NCI-H2107 treated with DMSO at 0.1 percent for 48 hours (cell line): ENCODE results near the gene TXNDC5.

ENCODE experiments used
- DNase-seq: peaks from one replicate; lab custom pipeline; 2025; ENCODE audit not compliant: unreplicated experiment; lab: John Stamatoyannopoulos, UW

Gene TXNDC5

DNA sequence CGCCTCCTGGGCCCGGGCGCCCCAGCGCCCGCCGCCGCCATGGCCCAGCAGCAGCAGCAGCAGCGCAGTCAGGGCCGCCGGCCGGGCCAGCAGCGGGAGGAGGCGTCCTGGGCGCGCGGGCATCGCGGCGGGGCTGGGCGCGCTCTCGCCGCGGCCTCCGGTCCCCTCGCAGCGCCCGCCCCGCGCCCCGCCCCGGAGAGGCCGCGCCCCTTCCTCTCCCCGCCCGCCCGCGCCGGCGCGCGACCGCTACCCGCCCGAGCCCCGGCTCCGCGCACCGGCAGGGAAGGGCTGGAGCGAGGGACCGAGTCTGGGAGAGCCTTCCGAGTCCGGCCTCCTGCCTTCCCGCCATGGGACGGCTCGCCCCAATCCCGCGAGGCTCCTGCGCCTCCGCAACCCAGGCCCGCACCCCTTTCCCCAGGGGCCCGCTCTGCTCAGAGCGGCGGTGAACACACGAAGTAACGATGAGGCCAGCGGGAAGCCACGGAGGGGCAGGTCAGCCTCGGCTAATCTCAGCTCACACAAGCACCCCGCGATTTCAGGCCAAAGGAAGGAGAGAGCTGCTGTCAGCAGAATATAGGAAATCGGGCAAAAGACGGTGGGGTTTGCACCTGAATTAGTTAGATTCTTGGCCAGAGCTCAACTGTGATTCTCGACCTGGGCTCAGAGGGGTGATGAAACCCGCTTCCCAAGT is at the start of gene TXNDC5:
TSS of gene TXNDC5 (minus strand) at position 135 of the 691 bp plus-strand sequence. CDS start at position 123, 12 bp downstream.
- DNase-seq = no peak

DNA sequence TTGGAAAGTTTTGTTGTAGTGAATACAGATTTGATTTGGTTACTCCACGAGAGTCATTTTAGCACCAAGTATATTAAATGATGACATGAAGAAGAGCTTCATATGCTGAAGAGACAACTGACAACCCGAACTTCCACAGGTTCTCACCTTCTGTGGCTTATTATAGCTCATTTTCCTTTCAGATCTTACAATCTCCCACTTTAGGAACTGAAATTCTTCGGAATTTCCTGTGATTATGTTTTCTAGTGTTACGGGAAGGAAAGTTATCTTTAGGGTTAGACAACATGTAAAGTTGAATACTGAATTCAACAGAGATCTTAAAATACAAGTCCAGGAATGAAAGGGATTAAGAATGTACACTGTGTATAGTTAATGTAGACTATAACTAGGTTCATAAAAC is 49.6 kb upstream of the TXNDC5 start:
- no peak for DNase-seq

GRCh38 chr6:7959453-7959852 is 48.9 kb upstream of the TXNDC5 start:
- DNase-seq = no peak

DNA sequence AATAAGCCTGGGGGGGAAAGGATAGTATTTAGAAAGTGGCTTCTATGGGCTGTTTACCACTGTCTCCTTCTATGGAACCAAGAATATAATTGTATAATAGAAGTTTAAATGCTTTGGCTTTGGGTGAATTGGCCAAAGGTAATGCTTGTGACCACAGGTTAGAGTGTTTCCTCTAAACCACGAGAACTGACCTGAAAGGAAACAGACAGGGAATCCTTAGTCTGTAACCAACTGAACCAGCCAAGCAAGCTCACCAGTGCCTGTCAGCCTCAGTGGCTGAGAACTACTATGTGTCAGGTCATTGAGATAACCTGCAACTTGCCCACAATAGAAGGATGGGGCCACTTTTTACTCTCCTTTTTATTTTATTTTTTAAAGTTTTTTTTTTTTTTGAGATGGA is 47.9 kb upstream of the TXNDC5 start:
- no peak for DNase-seq

DNA sequence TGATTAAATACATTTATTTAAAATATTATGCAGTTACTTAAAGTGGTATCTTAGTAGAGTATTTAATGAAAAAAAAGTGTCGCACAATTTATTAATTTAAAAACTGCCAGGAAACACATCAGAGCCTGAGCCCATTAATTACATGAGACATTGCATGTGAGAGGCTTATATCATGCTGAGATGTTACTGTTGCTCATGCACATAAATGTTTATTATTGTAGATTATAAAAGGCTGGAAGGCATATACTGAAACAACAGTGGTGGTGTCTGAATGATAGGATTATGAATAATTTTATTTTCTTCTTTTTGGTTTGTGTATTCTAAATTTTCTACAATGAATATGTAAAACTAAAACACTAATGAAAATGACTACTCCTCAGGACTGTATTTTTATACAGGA is 45.7 kb upstream of the TXNDC5 start:
- DNase-seq = no peak

DNA sequence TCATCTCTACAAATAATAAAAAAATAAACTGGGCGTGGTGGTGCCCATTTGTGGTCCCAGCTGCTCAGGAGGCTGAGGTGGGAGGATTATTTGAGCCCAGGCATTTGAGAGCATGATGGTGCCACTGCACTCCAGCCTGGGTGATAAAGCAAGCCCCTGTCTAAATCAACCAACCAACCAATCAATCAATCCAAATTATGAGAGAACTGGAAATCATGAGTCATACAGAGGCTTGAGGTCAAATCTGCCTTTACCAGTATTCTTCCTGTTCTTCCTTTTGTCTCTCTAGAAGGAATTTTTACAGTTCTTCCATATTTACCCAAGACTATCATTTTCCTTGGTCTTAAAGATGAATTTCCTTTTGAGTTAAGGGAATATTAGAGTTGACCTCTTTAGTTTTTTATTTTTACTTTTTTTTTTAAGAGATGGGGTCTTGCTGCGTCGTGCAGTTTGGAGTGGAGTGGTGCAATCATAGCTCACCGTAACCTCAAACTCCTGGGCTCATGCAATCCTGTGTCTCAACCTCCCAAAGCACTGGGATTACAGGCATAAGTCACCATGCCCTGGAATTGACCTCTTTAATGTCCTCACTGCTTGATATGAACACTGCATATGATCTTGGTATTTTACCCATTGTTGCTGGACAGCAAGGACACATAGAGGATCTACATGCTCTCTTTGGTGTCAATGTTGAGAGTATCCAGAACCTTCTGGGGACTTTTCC is 44.1 kb upstream of the TXNDC5 start:
- no peak for DNase-seq

DNA sequence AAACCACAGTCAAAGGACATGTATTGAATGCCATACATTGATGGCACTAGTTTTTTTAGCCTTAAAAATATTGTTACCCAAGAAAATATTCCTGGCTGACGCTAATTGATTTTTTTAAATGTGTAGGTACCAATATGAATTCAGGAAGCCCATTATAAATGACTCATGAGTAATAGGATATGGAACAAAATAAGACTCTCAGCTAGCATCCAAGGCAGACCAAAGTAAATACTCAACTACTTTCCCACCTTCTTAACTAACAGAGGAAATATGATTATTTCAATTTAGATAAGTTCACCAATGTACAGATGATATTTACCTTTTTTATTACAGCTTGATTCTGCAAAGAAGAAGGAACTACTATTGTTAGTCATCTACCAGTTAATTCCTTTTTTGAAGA is 43.2 kb upstream of the TXNDC5 start:
- DNase-seq = no peak

DNA sequence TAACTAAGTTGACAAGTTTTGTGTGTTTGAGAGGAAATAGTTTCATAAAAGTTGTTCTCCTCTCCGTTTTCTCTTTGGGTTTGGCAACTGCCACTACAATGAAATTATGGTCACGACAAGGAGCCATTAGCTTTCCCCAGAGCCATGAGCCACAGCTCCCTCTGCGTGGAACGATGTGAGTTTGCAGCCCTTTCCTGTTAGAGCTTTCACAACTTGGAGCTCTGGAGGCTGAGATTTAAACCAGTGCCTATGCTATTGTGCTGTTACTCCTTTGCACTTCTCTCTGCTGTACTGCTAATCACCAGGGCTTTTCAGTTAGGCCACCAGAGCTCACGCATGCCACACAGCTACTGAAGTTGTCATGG is 29.3 kb upstream of the TXNDC5 start:
- DNase-seq = no peak

DNA sequence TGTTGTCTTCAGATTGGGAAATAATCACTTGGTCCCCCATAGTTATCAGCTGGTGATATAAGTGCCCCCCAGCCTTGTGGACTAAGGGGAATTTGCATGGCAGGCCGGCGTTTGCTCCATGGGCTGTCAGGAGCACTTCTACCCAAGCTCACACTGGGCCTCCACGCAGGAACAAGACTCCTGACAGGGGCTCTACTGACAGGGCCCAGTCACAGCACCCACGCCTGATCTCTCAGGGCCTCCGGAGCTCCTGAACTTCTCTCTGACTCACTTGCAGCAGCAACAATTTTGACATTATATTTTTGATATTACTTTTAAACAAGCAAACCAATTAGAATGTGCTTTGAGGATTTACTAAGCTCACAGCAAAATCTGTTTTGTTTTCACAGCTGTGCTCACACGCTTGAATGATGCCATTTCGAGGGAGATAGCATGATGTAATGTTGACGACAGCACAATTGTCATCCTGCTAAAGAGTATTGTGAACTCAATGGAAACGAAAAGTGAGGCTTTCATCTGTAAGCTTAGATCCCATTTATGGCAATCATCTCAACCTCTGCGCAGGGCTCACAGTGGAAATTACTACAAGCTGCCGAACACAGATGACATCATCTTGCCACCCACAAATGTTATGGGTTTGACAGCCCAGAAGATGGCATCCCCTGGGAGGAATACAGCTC is 28.7 kb upstream of the TXNDC5 start:
- DNase-seq = no peak

- DNase-seq = no peak
Observed at GRCh38 chr6:7938562-7939183, 28.1 kb upstream of the TXNDC5 start.

- DNase-seq = no peak
Observed at GRCh38 chr6:7933794-7934193, 23.2 kb upstream of the TXNDC5 start.

DNA sequence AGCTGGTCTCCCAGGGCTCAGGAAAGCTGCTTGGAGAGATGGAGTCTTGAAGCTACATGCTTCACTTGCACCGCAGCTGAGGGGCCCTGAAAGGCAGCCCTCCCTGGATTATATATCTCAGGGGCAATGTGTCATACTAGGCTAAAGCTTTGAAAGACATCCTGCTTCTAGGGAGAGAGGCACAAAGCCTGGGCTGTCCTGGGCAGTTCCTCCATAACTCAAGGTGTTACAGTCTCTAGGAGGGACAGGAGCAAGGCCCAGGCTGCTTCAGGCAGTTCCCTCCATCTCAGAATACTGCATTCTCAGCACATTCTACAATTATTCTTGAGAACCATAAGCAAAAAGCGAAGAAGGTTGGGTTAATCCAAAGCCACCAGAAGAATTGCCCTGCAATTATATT is 22.0 kb upstream of the TXNDC5 start:
- DNase-seq = no peak

DNA sequence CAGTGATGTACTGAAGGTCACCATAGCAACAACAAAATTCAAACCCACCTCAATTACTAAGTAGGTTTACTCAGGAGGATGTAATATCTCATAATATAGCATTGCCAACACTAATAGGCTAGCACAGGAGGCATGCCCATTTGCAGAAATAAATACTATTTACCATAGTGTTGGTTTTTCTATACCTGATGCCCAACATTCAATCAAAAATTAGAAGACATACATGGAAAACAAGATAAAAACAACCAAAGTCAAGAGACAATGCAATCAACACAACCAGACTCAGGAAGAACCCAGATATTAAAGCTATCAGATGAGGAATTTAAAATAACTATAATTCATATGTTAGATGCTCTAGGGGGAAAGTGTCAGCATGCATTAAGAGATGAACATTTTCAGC is 14.3 kb upstream of the TXNDC5 start:
- no peak for DNase-seq

- no peak for DNase-seq
Observed at GRCh38 chr6:7922596-7922995, 12.0 kb upstream of the TXNDC5 start.

GRCh38 chr6:7921632-7922092 is 11.1 kb upstream of the TXNDC5 start:
- no peak for DNase-seq

DNA sequence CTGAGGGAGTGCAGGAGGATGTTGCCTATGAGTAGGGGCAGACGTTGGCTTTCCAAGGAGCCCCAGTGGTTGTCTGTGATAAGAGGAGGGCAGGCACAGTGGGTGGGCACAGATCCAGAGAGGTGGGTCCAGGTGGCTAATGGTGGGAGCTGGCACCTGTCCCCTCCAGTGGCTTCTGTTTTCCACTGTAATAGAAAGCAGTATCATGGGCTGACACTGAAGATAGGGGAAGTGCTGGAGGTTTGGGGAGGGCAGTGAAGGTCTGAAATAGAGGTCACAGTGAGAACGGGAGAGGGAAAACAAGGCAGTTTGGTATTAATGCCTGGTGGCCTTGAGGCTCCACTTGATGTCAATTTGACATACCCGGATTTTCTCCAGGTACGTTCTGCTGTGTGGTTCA is 10.5 kb upstream of the TXNDC5 start:
- DNase-seq = no peak

DNA sequence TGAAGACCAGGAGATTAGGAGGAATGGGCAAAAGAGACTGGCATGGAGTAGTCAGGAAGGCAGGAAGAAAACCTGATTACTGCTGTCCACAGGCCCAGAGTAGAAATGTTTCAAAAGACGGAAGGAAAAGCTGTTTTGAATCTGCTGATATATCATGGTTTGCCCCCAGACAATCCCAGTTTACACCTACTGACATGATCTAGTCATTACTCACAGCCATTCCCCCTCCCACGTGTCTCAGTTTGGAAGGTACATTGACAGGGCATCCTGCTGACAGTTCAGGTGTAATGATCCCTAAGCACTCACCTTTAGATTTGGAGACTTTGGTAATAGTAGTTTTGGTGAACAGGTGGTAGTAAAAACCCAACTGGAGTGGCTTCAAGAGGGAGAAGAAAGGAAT is 9.8 kb upstream of the TXNDC5 start:
- no peak for DNase-seq

GRCh38 chr6:7919871-7920270 is 9.3 kb upstream of the TXNDC5 start:
- DNase-seq = no peak

- DNase-seq = no peak
Observed at GRCh38 chr6:7918403-7918802, 7.8 kb upstream of the TXNDC5 start.

DNA sequence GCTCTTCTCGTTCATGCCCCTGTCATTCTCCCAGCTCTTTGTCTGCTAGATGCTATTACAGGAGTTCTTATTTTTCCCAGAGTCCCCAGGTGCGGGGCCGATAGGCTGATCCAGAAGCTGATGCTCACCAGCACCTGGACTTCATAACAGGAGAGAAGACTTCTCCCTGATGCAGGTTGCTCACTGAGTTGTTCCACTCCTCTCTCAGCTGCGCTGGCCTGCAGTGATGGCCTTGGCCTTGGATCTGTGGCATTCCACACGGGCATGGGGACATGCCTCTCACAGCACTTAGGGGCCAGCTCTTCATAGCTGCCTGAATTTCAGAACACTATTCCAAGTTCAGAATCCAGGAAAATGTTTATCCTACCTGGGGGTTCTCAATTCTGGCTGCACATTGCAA is 7.1 kb upstream of the TXNDC5 start:
- DNase-seq = no peak

GRCh38 chr6:7916959-7917358 is 6.4 kb upstream of the TXNDC5 start:
- no peak for DNase-seq
